ENCODE results near the gene RHOBTB1.

The RHOBTB1 gene

GRCh38 chr10:60905580-60905979 is 38.4 kb downstream of the RHOBTB1 start:
- DNase-seq (ENCODE audit: low read depth), result no peak

- no peak for DNase-seq (ENCODE audit: low read depth)
Measured at GRCh38 chr10:60903096-60903495, 40.9 kb downstream of the RHOBTB1 start.

- no peak for DNase-seq (ENCODE audit: low read depth)
Measured at GRCh38 chr10:60901561-60902235, 42.3 kb downstream of the RHOBTB1 start.

- no peak for DNase-seq (ENCODE audit: low read depth)
Measured at GRCh38 chr10:60899266-60899665, 44.7 kb downstream of the RHOBTB1 start.

GRCh38 chr10:60898321-60898720 is 45.7 kb downstream of the RHOBTB1 start:
- DNase-seq (ENCODE audit: low read depth), result no peak

- DNase-seq (ENCODE audit: low read depth), result no peak
Measured at GRCh38 chr10:60896810-60897209, 47.2 kb downstream of the RHOBTB1 start.

- no peak for DNase-seq (ENCODE audit: low read depth)
Measured at GRCh38 chr10:60896033-60896432, 48.0 kb downstream of the RHOBTB1 start.

GRCh38 chr10:60894786-60895185 is 49.2 kb downstream of the RHOBTB1 start:
- DNase-seq (ENCODE audit: low read depth), result no peak

- no peak for DNase-seq (ENCODE audit: low read depth)
Measured at GRCh38 chr10:60893231-60893630, 50.8 kb downstream of the RHOBTB1 start.

GRCh38 chr10:60892571-60892970 is 51.4 kb downstream of the RHOBTB1 start:
- DNase-seq (ENCODE audit: low read depth), result no peak

GRCh38 chr10:60890811-60891210 is 53.2 kb downstream of the RHOBTB1 start:
- no peak for DNase-seq (ENCODE audit: low read depth)

GRCh38 chr10:60883187-60883586 is 60.8 kb downstream of the RHOBTB1 start:
- DNase-seq (ENCODE audit: low read depth), result no peak

- DNase-seq (ENCODE audit: low read depth), result no peak
Measured at GRCh38 chr10:60878224-60878623, 65.8 kb downstream of the RHOBTB1 start.

- no peak for DNase-seq (ENCODE audit: low read depth)
Measured at GRCh38 chr10:60877777-60878120, 66.2 kb downstream of the RHOBTB1 start.

GRCh38 chr10:60877061-60877776 is 66.8 kb downstream of the RHOBTB1 start:
- no peak for DNase-seq (ENCODE audit: low read depth)

GRCh38 chr10:60873758-60874157 is 70.2 kb downstream of the RHOBTB1 start:
- no peak for DNase-seq (ENCODE audit: low read depth)

GRCh38 chr10:60872451-60872850 is 71.5 kb downstream of the RHOBTB1 start:
- no peak for DNase-seq (ENCODE audit: low read depth)

- no peak for DNase-seq (ENCODE audit: low read depth)
Measured at GRCh38 chr10:60871215-60871614, 72.8 kb downstream of the RHOBTB1 start.

- DNase-seq (ENCODE audit: low read depth), result no peak
Measured at GRCh38 chr10:60870803-60871202, 73.2 kb downstream of the RHOBTB1 start.

GRCh38 chr10:60870416-60870728 is 73.6 kb downstream of the RHOBTB1 start:
- no peak for DNase-seq (ENCODE audit: low read depth)

- DNase-seq (ENCODE audit: low read depth), result no peak
Measured at GRCh38 chr10:60869652-60870415, 74.2 kb downstream of the RHOBTB1 start.

- DNase-seq (ENCODE audit: low read depth), result no peak
Measured at GRCh38 chr10:60868946-60869345, 75.0 kb downstream of the RHOBTB1 start.

- DNase-seq (ENCODE audit: low read depth), result no peak
Measured at GRCh38 chr10:60865198-60865783, 78.7 kb downstream of the RHOBTB1 start.
